Measurements from ENCODE around the gene UQCC5.

- TF ChIP-seq CTCF (IDR thresholded peaks at IDR 0.05) (no peak), POLR2A (IDR thresholded peaks at IDR 0.05) (no peak)
Observed at GRCh38 chr3:52561028-52561747, 24.8 kb downstream of the UQCC5 start.

All from testis (tissue), 2 donors.